CD4-positive, alpha-beta T cell (primary cell): ENCODE results near the gene EIF5AL1. TPM values are rescaled to one million over a fixed set of nuclear protein-coding genes. Genes with fewer than 3 reads are reported as not detected.
"Not testable (repeated sequence)": the region's sequence is repeated elsewhere in the genome, so short reads cannot be mapped to it uniquely, and the experiment has no call there.

ENCODE experiments used
- ATAC-seq: fragments of 200-7000 bp; cut with Tn5 transposase; one replicate; pipeline ENCODE4 v1.10.0; 2022; ENCODE audit warnings: mild to moderate bottlenecking; ENCODE audit not compliant: poor library complexity
- CTCF ChIA-PET: fragments of 350-600 bp; sonication (Branson Sonifier 250); formaldehyde crosslinking; loops from one replicate; lab custom pipeline; 2021; ENCODE audit warnings: antibody characterized with exemption, inconsistent platforms; lab: Charles Lee
- POLR2A ChIA-PET: fragments of 350-600 bp; sonication (Branson Sonifier 250); formaldehyde crosslinking; loops from one replicate; lab custom pipeline; 2021; ENCODE audit warnings: antibody characterized with exemption, inconsistent platforms; lab: Charles Lee
- DNase-seq, 14 experiments: peaks; one replicate each; pipeline ENCODE4 v3.0.0-alpha.2; 2013 to 2020; ENCODE audit warnings: mixed read lengths in 2 of 14
- H3K27ac ChIP-seq, 2 donors: one replicate each; pipeline versions ENCODE4 v1.5.1 to v1.7.0; 2013; ENCODE audit warnings: low read length in 2 of 2, low read depth in 1 of 2, mild to moderate bottlenecking in 1 of 2
- H3K27me3 ChIP-seq, 2 experiments: 1 replicate in 1 of 2; 2 replicates in 1 of 2; pipeline versions ENCODE4 v1.6.1 to v1.7.0; 2013; ENCODE audit warnings: low read length in 2 of 2, control low read depth in 1 of 2, mild to moderate bottlenecking in 1 of 2, moderate library complexity in 1 of 2; ENCODE audit not compliant: insufficient read depth in 2 of 2, control insufficient read depth in 1 of 2
- H3K36me3 ChIP-seq: one replicate; pipeline ENCODE4 v1.6.1; 2013; ENCODE audit warnings: low read length, control low read depth; ENCODE audit not compliant: insufficient read depth
- H3K4me1 ChIP-seq: one replicate; pipeline ENCODE4 v1.6.1; 2013; ENCODE audit warnings: low read length, control low read depth; ENCODE audit not compliant: insufficient read depth
- H3K4me3 ChIP-seq: one replicate; pipeline ENCODE4 v1.5.1; 2013; ENCODE audit warnings: mild to moderate bottlenecking, low read length, moderate library complexity
- H3K9me3 ChIP-seq, 2 experiments: 1 replicate in 1 of 2; 2 replicates in 1 of 2; pipeline versions ENCODE4 v1.6.1 to v1.7.0; 2013; ENCODE audit warnings: low read length in 2 of 2, mild to moderate bottlenecking in 2 of 2, control low read depth in 1 of 2, moderate library complexity in 1 of 2; ENCODE audit not compliant: control insufficient read depth in 1 of 2, insufficient read depth in 1 of 2
- H3K27ac Mint-ChIP-seq: one replicate; pipeline ENCODE4 v1.8.0; 2020; ENCODE audit warnings: mixed read lengths
- H3K27me3 Mint-ChIP-seq: one replicate; pipeline ENCODE4 v1.8.0; 2021; ENCODE audit warnings: mixed read lengths
- H3K36me3 Mint-ChIP-seq: one replicate; pipeline ENCODE4 v1.8.0; 2021; ENCODE audit warnings: low read depth, mixed read lengths
- H3K4me1 Mint-ChIP-seq: one replicate; pipeline ENCODE4 v1.8.0; 2021; ENCODE audit warnings: low read depth, mixed read lengths
- H3K4me3 Mint-ChIP-seq: one replicate; pipeline ENCODE4 v1.8.0; 2020; ENCODE audit warnings: mild to moderate bottlenecking, mixed read lengths
- H3K9me3 Mint-ChIP-seq: one replicate; pipeline ENCODE4 v1.8.0; 2020; ENCODE audit warnings: mixed read lengths
- intact Hi-C, 2 experiments: fragments of 100-400 bp; cut with DNase I in 1 of 2; cut with micrococcal nuclease in 1 of 2; formaldehyde crosslinking; loops; one replicate each; pipeline versions ENCODE4 v1.15.1 to v1.9.0; 2023 to 2025; cut with DNase I, micrococcal nuclease
- total RNA-seq, 174 experiments: library from RNA in 2 of 174; stranded (reverse) in 2 of 174; gene quantifications; one replicate each; pipeline ENCODE4 v1.2.3 and lab custom pipeline; 2021 to 2026
- TF ChIP-seq, protein P1 (sequence below): fragments of 200-600 bp; IDR thresholded peaks from one replicate; pipeline ENCODE4 v1.8.0; 2022; ENCODE audit warnings: antibody characterized with exemption, mild to moderate bottlenecking

Gene EIF5AL1
- total RNA-seq, 2 experiments from 2014 or later: 0.11 to 0.14 TPM

DNA sequence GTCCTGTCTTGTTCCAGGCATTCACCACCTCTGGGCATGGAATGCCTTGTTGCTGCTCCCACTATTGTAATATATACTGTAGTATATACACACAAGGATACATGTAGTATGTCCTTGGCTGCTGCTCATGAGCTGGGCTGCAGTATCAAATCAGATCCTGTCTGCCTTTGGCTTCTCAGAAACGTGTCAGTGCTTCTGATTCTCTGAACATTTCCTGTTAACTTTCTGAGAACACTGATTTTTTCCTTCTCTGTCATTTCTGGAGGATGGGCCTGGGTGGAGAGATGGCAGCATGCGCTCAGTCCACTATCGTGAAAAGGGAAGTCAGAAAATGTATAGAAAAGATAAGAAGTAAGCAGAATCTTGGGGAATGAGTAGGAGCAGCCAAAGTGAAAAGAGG lies 35.6 kb downstream of the EIF5AL1 start:
- no peak for ATAC-seq
- Mint-ChIP-seq H3K4me3 (no peak overlapping the region), H3K4me1 (peaks cover 13% of the 10 kb centered on the region), H3K36me3 (no peaks in the 10 kb centered on the region), H3K9me3 (no peaks in the 10 kb centered on the region), H3K27me3 (no peaks in the 10 kb centered on the region), H3K27ac (no peak overlapping the region)
- TF ChIP-seq, protein P1, sequence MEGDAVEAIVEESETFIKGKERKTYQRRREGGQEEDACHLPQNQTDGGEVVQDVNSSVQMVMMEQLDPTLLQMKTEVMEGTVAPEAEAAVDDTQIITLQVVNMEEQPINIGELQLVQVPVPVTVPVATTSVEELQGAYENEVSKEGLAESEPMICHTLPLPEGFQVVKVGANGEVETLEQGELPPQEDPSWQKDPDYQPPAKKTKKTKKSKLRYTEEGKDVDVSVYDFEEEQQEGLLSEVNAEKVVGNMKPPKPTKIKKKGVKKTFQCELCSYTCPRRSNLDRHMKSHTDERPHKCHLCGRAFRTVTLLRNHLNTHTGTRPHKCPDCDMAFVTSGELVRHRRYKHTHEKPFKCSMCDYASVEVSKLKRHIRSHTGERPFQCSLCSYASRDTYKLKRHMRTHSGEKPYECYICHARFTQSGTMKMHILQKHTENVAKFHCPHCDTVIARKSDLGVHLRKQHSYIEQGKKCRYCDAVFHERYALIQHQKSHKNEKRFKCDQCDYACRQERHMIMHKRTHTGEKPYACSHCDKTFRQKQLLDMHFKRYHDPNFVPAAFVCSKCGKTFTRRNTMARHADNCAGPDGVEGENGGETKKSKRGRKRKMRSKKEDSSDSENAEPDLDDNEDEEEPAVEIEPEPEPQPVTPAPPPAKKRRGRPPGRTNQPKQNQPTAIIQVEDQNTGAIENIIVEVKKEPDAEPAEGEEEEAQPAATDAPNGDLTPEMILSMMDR: no peak
- no peaks in the 10 kb centered on the region for H3K9me3 ChIP-seq
- peak in 1 of 14 experiments; percentile 30 for DNase-seq
- H3K36me3 ChIP-seq: no peaks in the 10 kb centered on the region
- ChIA-PET POLR2A (no interaction called here), CTCF (no interaction called here)
- H3K4me3 ChIP-seq: no peak overlapping the region
- intact Hi-C loops: no loop called here
- no peaks in the 10 kb centered on the region for H3K27me3 ChIP-seq
- H3K27ac ChIP-seq: no peak overlapping the region
- H3K4me1 ChIP-seq: peaks cover 14% of the 10 kb centered on the region

DNA sequence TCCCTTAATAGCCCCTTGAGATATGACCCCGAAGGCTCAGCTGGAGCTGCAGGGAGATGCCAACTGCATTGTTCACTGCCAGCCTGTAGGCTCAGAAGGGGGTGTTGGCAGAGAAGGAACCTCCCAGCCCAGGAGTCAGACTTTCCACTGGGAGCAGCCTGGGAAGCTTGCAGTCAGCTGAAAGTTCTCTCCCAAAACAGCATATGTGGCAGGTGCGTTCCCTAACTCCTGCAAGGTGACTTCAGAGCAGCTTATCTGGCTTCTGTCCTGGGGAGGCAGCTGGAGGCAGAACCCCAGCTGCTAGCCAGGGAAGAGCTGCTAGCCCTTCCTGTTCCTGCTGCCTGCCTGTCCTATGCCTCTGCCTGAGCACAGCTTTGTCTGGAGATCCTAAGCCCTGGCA lies 39.8 kb downstream of the EIF5AL1 start:
- TF ChIP-seq, protein P1: no peak
- intact Hi-C loops: no loop called here
- H3K4me1 ChIP-seq: peaks cover 12% of the 10 kb centered on the region
- H3K4me3 ChIP-seq: no peak overlapping the region
- H3K36me3 ChIP-seq: no peaks in the 10 kb centered on the region
- no peaks in the 10 kb centered on the region for H3K27me3 ChIP-seq
- H3K9me3 Mint-ChIP-seq: no peaks in the 10 kb centered on the region
- no peak for DNase-seq
- CTCF ChIA-PET: no interaction called here
- H3K9me3 ChIP-seq: no peaks in the 10 kb centered on the region
- H3K36me3 Mint-ChIP-seq: no peaks in the 10 kb centered on the region
- no peak overlapping the region for H3K27ac ChIP-seq
- H3K4me3 Mint-ChIP-seq: no peak overlapping the region
- peaks cover 8% of the 10 kb centered on the region for H3K4me1 Mint-ChIP-seq
- no peaks in the 10 kb centered on the region for H3K27me3 Mint-ChIP-seq
- H3K27ac Mint-ChIP-seq: no peak overlapping the region
- ATAC-seq: no peak
- POLR2A ChIA-PET: no interaction called here

DNA sequence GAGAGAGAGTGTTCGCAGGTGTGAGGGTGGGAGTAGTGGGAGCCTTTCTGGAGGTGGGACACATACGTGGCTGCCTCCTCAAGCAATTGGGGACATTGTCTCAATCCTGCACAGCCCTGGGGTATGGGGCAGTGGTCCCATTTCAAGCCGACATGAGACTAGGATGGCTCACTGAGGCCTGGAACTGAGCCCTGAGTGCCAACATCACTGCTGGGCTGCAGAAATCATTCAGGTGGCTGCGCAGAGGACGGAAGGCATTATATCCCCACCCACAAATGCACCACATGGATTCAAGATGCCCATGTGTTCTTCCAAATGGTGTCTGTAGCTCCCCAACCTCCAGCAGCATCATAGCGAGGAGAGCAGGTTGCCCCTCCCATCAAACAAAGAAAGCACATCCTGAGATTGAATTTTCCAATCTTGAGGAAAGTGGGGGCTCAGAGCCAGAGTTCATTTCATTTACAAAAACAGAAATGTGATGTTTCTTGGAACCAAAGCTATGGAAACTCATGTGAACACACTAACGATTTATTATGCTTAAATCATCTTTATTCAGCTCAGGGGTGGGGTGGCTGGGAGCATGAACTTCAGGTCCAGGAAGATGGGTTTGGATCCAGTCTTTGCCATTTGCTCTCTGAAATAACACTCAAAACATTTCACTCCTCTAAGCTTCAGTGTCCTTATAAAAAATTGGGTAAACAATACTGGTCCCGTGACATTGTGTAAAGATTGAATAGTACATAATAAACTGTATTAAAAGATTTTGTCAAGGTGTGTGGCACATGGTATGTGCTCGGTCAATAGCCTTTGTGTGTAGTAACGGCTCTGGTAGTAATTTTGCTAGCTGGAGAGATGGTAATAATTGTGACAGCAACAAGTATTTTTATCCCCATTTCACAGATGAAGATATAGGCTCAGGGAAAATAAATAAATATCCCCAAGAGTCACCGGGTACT lies 43.3 kb downstream of the EIF5AL1 start:
- TF ChIP-seq, protein P1: no peak
- DNase-seq: no peak
- POLR2A ChIA-PET: no interaction called here
- Mint-ChIP-seq H3K27ac (no peak overlapping the region), H3K36me3 (no peaks in the 10 kb centered on the region), H3K9me3 (no peaks in the 10 kb centered on the region), H3K4me3 (no peak overlapping the region), H3K27me3 (no peaks in the 10 kb centered on the region), H3K4me1 (no peaks in the 10 kb centered on the region)
- Histone ChIP-seq H3K4me1 (no peaks in the 10 kb centered on the region), H3K27ac (no peak overlapping the region), H3K27me3 (no peaks in the 10 kb centered on the region), H3K4me3 (no peak overlapping the region), H3K9me3 (no peaks in the 10 kb centered on the region), H3K36me3 (no peaks in the 10 kb centered on the region)
- intact Hi-C loops: no loop called here
- no peak for ATAC-seq
- CTCF ChIA-PET: interaction anchor here (1.5 kb wide), 1 partner anchor 13 kb away, joined by 5 read pairs; no protein-coding TSS in a partner anchor

DNA sequence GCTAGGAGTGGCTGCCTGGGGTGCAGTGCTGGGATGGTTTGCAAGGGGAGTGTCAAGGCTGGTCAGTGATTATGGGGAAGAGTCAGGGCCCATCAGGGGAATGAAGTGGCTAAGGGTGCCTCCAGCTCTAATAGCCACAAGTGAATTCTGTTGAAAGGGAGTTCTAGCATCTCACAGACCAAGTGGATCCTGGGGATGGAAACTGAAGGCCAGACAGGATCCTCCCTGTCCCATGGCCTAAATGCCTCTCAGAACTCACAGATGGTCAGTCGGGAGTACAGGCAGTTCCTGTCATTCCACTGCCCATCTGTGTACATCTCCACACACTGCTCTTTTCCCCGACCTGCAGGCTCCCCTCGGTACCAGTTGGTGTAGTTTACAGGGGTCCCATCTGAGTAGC lies 44.6 kb downstream of the EIF5AL1 start:
- H3K27ac ChIP-seq, H3K36me3 Mint-ChIP-seq, H3K4me1 ChIP-seq, intact Hi-C loops, H3K9me3 ChIP-seq, H3K4me3 Mint-ChIP-seq, H3K27me3 Mint-ChIP-seq, H3K4me1 Mint-ChIP-seq, H3K9me3 Mint-ChIP-seq, DNase-seq, ATAC-seq, POLR2A ChIA-PET, H3K27me3 ChIP-seq, H3K4me3 ChIP-seq, H3K27ac Mint-ChIP-seq, H3K36me3 ChIP-seq: not testable (repeated sequence)
- CTCF ChIA-PET: interaction anchor here (1.5 kb wide), 1 partner anchor 12 kb away, joined by 5 read pairs; no protein-coding TSS in a partner anchor
